ENCODE results near the gene TMEM14C. TPM values are rescaled to one million over a fixed set of nuclear protein-coding genes. Genes with fewer than 3 reads are reported as not detected.

TMEM14C gene
- total RNA-seq, 1 experiment from 2014 or later: 84.7 TPM

GRCh38 chr6:10721850-10722569, 860 bp upstream of the TMEM14C start:
- Histone ChIP-seq H3K9me2 (ENCODE audit: insufficient read depth) (no peaks in the 10 kb centered on the region), H3K36me3 (ENCODE audit: control insufficient read depth in 1 of 2, insufficient read depth in 2 of 2, low read length in 2 of 2) (peaks cover 0 to 3% of the 10 kb centered on the region in 2 experiments; a peak in 2 of 4 replicates), H4K20me1 (ENCODE audit: insufficient read depth) (no peaks in the 10 kb centered on the region), H3K4me3 (replicated peaks in 1 of 2; ENCODE audit: low read depth in 1 of 2, low read length in 2 of 2) (peak overlapping the region; percentile 78 to 85), H2AFZ (ENCODE audit: low read depth, low read length, poor library complexity, severe bottlenecking) (peak overlapping the region; percentile 88), H3K4me2 (ENCODE audit: low read length) (peak overlapping the region; percentile 80), H3K9ac (ENCODE audit: low read length) (peak overlapping the region; percentile 85), H3K27ac (ENCODE audit: low read depth, low read length) (peak overlapping the region; percentile 71), H3K9me3 (ENCODE audit: control insufficient read depth in 1 of 2, insufficient read depth in 1 of 2, low read depth in 1 of 2, low read length in 2 of 2) (peaks cover 0 to 10% of the 10 kb centered on the region in 2 experiments; a peak in 1 of 4 replicates), H3K4me1 (ENCODE audit: control insufficient read depth in 1 of 2, insufficient read depth in 2 of 2, low read length in 2 of 2) (peaks cover 12 to 21% of the 10 kb centered on the region in 2 experiments; a peak in 3 of 4 replicates), H3K27me3 (ENCODE audit: insufficient read depth, low read length) (no peaks in the 10 kb centered on the region), H3K79me2 (ENCODE audit: insufficient read depth, low read length) (peaks cover 12% of the 10 kb centered on the region)
- intact Hi-C loops (cut with micrococcal nuclease): loop anchor here (1.0 kb wide), 2 partner anchors 25 to 28 kb away; partner anchors contain the start of genes C6orf52, PAK1IP1 and TMEM14B
- ATAC-seq (no peak), DNase-seq (ENCODE audit: low read depth, low spot score) (no peak)
- TSS peak; percentile 90 for BruUV-seq (replicated peaks)
- TF ChIP-seq POLR2A (IDR thresholded peaks at IDR 0.05; ENCODE audit: borderline replicate concordance, extremely low read depth, insufficient read depth, insufficient read length) (no peak), CEBPB (IDR thresholded peaks at IDR 0.05; ENCODE audit: low read depth) (no peak), CBX3 (IDR thresholded peaks at IDR 0.05; ENCODE audit: low read depth) (no peak), SP1 (IDR thresholded peaks at IDR 0.05; ENCODE audit: low read depth) (no peak), REST (IDR thresholded peaks at IDR 0.05; ENCODE audit: low read depth) (no peak), MAX (IDR thresholded peaks at IDR 0.05) (no peak), EZH2phosphoT487 (IDR thresholded peaks at IDR 0.05; ENCODE audit: borderline replicate concordance) (no peak), POLR2AphosphoS5 (IDR thresholded peaks at IDR 0.05; ENCODE audit: low read depth, low read length) (no peak), YY1 (IDR thresholded peaks at IDR 0.05; ENCODE audit: extremely low read depth, insufficient replicate concordance, low read depth, low read length) (no peak)
- ChIA-PET RAD21 (ENCODE audit: low non-redundant PET in 1 of 2, low total read pairs in 2 of 2, uncharacterized antibody in 2 of 2, unreplicated experiment in 2 of 2) (interaction anchor here in 1 of 2 experiments (1.0 kb wide), 1 partner anchor 38 kb away, joined by 3 read pairs; no protein-coding TSS in a partner anchor), CTCF (interaction anchor here (1.0 kb wide), 2 partner anchors 25 to 244 kb away, joined by 3 read pairs; no protein-coding TSS in a partner anchor), POLR2A (interaction anchor here (0.5 to 1.6 kb wide), 5 partner anchors 11 to 27 kb away, joined by 3 to 11 read pairs (median 3); partner anchors contain the start of genes C6orf52, PAK1IP1 and TMEM14B)
